Hepatocyte (in vitro differentiated cells): ENCODE data around the gene ALX4. TPM values are rescaled to one million over a fixed set of nuclear protein-coding genes. Genes with fewer than 3 reads are reported as not detected.
A peak's percentile ranks its signal among the peaks of the same experiment; 100 is the strongest.

Experiments used
- DNase-seq: peaks from one replicate; pipeline ENCODE4 v3.0.0-alpha.2; 2016; ENCODE audit warnings: low spot score
- H2AFZ ChIP-seq: fragments of 200-600 bp; sonication (generic); 2 replicates; pipeline ENCODE4 v1.6.0; 2016; ENCODE audit warnings: antibody characterized with exemption, mild to moderate bottlenecking
- H3K27ac ChIP-seq: fragments of 200-600 bp; sonication (generic); 2 replicates; pipeline ENCODE4 v1.5.1; 2016; ENCODE audit warnings: mild to moderate bottlenecking
- H3K27me3 ChIP-seq: fragments of 200-600 bp; sonication (generic); 2 replicates; pipeline ENCODE4 v1.6.1; 2016
- H3K36me3 ChIP-seq: fragments of 200-600 bp; sonication (generic); replicated peaks from 2 replicates; pipeline ENCODE4 v1.5.1; 2016; ENCODE audit warnings: low read depth; ENCODE audit not compliant: insufficient read depth
- H3K4me1 ChIP-seq: fragments of 200-600 bp; sonication (generic); 2 replicates; pipeline ENCODE4 v1.5.1; 2016; ENCODE audit warnings: mild to moderate bottlenecking, moderate library complexity; ENCODE audit not compliant: insufficient read depth
- H3K4me2 ChIP-seq: fragments of 200-600 bp; sonication (generic); 2 replicates; pipeline ENCODE4 v1.6.0; 2016
- H3K4me3 ChIP-seq: fragments of 200-600 bp; sonication (generic); 2 replicates; pipeline ENCODE4 v1.5.1; 2016; ENCODE audit warnings: mild to moderate bottlenecking
- H3K79me2 ChIP-seq: fragments of 200-600 bp; sonication (generic); 2 replicates; pipeline ENCODE4 v1.6.0; 2017; ENCODE audit warnings: mild to moderate bottlenecking
- H3K9me2 ChIP-seq: fragments of 200-600 bp; sonication (generic); replicated peaks from 2 replicates; pipeline ENCODE4 v1.6.0; 2017; ENCODE audit warnings: mild to moderate bottlenecking; ENCODE audit not compliant: insufficient read depth
- H3K9me3 ChIP-seq: fragments of 200-600 bp; sonication (generic); 2 replicates; pipeline ENCODE4 v1.5.1; 2016; ENCODE audit warnings: low read depth, mild to moderate bottlenecking
- H4K20me1 ChIP-seq: fragments of 200-600 bp; sonication (generic); 2 replicates; pipeline ENCODE4 v1.6.0; 2016; ENCODE audit warnings: mild to moderate bottlenecking; ENCODE audit not compliant: insufficient read depth, poor library complexity, severe bottlenecking
- CTCF ChIP-seq: fragments of 200-600 bp; sonication (generic); IDR thresholded peaks from 2 replicates; pipeline ENCODE4 v1.5.1; 2016; ENCODE audit warnings: antibody characterized with exemption, mild to moderate bottlenecking; ENCODE audit not compliant: poor library complexity
- EZH2 ChIP-seq: fragments of 200-600 bp; sonication (generic); IDR thresholded peaks from 2 replicates; pipeline ENCODE4 v1.6.1; 2016; ENCODE audit warnings: antibody characterized with exemption, mild to moderate bottlenecking, borderline replicate concordance
- EZH2phosphoT487 ChIP-seq: fragments of 200-600 bp; sonication (generic); IDR thresholded peaks from one replicate; pipeline ENCODE4 v1.6.1; 2018; ENCODE audit warnings: antibody characterized with exemption, mild to moderate bottlenecking, low read depth, moderate library complexity; ENCODE audit not compliant: unreplicated experiment, severe bottlenecking
- WGBS: methylation state at CpG from one replicate; pipeline ENCODE4 v1.1.6; 2016; ENCODE audit warnings: low lambda C conversion rate; ENCODE audit errors: missing lambda C conversion rate; 5-methylcytosine and 5-hydroxymethylcytosine counted together
- polyA plus RNA-seq: library from polyadenylated mRNA; unstranded; fragments of >200 nt; fragmentation: Nextera tagmentation; extraction: Ambion mirVana; gene quantifications from 2 replicates; pipeline ENCODE4 v1.2.1, GENCODE V29; 2016
- total RNA-seq: library from RNA; depleted of rRNA; stranded (reverse); fragments of >200 nt; gene quantifications from 2 replicates; pipeline ENCODE4 v1.2.3, GENCODE V29; 2014

ALX4 gene
- total and polyA plus RNA-seq, 2 experiments from 2014 or later = 1.3 to 3.8 TPM

GRCh38 chr11:44304091-44305025, 5.6 kb downstream of the ALX4 start:
- no peak overlapping the region for H2AFZ ChIP-seq
- no peak for DNase-seq
- peaks cover 98% of the 10 kb centered on the region for H3K27me3 ChIP-seq
- TF ChIP-seq EZH2 (peak; percentile 79), EZH2phosphoT487 (peak; percentile 75), CTCF (no peak)
- H3K79me2 ChIP-seq = no peaks in the 10 kb centered on the region
- H3K4me2 ChIP-seq = peak overlapping the region; percentile 92
- no peaks in the 10 kb centered on the region for H3K36me3 ChIP-seq
- 9% methylated on average over 70 of the region's 71 CpGs for WGBS
- H3K27ac ChIP-seq = no peak overlapping the region
- H3K9me2 ChIP-seq = no peaks in the 10 kb centered on the region
- no peaks in the 10 kb centered on the region for H3K9me3 ChIP-seq
- H4K20me1 ChIP-seq = no peaks in the 10 kb centered on the region
- no peak overlapping the region for H3K4me3 ChIP-seq
- H3K4me1 ChIP-seq = peaks cover 21% of the 10 kb centered on the region

- Histone ChIP-seq H4K20me1 (peaks cover 4% of the 10 kb centered on the region), H3K4me3 (no peak overlapping the region), H2AFZ (no peak overlapping the region), H3K27me3 (peaks cover 90% of the 10 kb centered on the region), H3K36me3 (no peaks in the 10 kb centered on the region), H3K9me2 (no peaks in the 10 kb centered on the region), H3K9me3 (no peaks in the 10 kb centered on the region), H3K4me1 (peaks cover 18% of the 10 kb centered on the region), H3K79me2 (no peaks in the 10 kb centered on the region), H3K27ac (no peak overlapping the region), H3K4me2 (no peak overlapping the region)
- 32% methylated on average over 27 of the region's 28 CpGs for WGBS
- no peak for TF ChIP-seq EZH2
- TF ChIP-seq EZH2phosphoT487 = peak; percentile 63
- no peak for DNase-seq
Measured at GRCh38 chr11:44303401-44303938, 6.5 kb downstream of the ALX4 start.

- Histone ChIP-seq H3K79me2 (no peaks in the 10 kb centered on the region), H3K9me2 (no peaks in the 10 kb centered on the region), H3K4me3 (no peak overlapping the region), H4K20me1 (peaks cover 4% of the 10 kb centered on the region), H2AFZ (no peak overlapping the region), H3K9me3 (no peaks in the 10 kb centered on the region), H3K27me3 (peaks cover 75% of the 10 kb centered on the region), H3K27ac (no peak overlapping the region), H3K36me3 (no peaks in the 10 kb centered on the region), H3K4me2 (no peak overlapping the region), H3K4me1 (peaks cover 18% of the 10 kb centered on the region)
- WGBS = 89% methylated on average over 20 of the region's 20 CpGs
- DNase-seq = no peak
- no peak for TF ChIP-seq EZH2
- no peak for TF ChIP-seq EZH2phosphoT487
- no peak for TF ChIP-seq CTCF
Measured at GRCh38 chr11:44301564-44302271, 8.2 kb downstream of the ALX4 start.
